Thyroid gland (tissue), 4 donors: ENCODE data around the gene ATRX. TPM values are rescaled to one million over a fixed set of nuclear protein-coding genes. Genes with fewer than 3 reads are reported as not detected.

ENCODE experiments used
- DNase-seq, 2 donors: peaks; one replicate each; pipeline ENCODE4 v3.0.0-alpha.2; 2019
- H3K27ac ChIP-seq, 3 donors: fragments of 200-600 bp; sonication (generic); 1 replicate in 2 of 3; 2 replicates in 1 of 3; pipeline ENCODE4 v1.5.1; 2016 to 2019; ENCODE audit warnings: mild to moderate bottlenecking in 1 of 3, moderate library complexity in 1 of 3
- H3K27me3 ChIP-seq: fragments of 200-600 bp; sonication (generic); one replicate; pipeline ENCODE4 v1.5.1; 2019
- H3K36me3 ChIP-seq, 2 donors: fragments of 200-600 bp; sonication (generic); one replicate each; pipeline ENCODE4 v1.5.1; 2016 to 2019
- H3K4me1 ChIP-seq, 2 donors: fragments of 200-600 bp; sonication (generic); one replicate each; pipeline ENCODE4 v1.5.1; 2017 to 2019
- H3K4me3 ChIP-seq, 3 donors: fragments of 200-600 bp; sonication (generic); replicated peaks in 1 of 3; 1 replicate in 2 of 3; 2 replicates in 1 of 3; pipeline ENCODE4 v1.5.1; 2016; ENCODE audit warnings: mild to moderate bottlenecking in 1 of 3
- H3K9me3 ChIP-seq: fragments of 200-600 bp; sonication (generic); one replicate; pipeline ENCODE4 v1.5.1; 2017
- POLR2A ChIP-seq, 2 donors: fragments of 450-650 bp; IDR thresholded peaks; one replicate each; pipeline ENCODE4 v1.6.1; 2017; ENCODE audit warnings: antibody characterized with exemption in 2 of 2, mild to moderate bottlenecking in 2 of 2, moderate library complexity in 1 of 2
- WGBS, 2 donors: methylation state at CpG; one replicate each; pipeline ENCODE4 v1.1.5; 2017; 5-methylcytosine and 5-hydroxymethylcytosine counted together
- intact Hi-C: fragments of 100-400 bp; cut with DNase I; formaldehyde crosslinking; loops from one replicate; pipeline ENCODE4 v1.15.1; 2023
- small RNA-seq: library from RNA; depleted of rRNA; stranded (forward); fragments of <200 nt; gene quantifications from one replicate; pipeline ENCODE3, GENCODE V24; 2016
- total RNA-seq, 4 donors: library from RNA; depleted of rRNA; stranded (reverse); fragments of >200 nt; gene quantifications; one replicate each; pipeline ENCODE4 v1.2.3, GENCODE V29; 2016
- TF ChIP-seq, protein P1 (sequence below), 6 experiments: fragments of 200-600 bp in 3 of 6; fragments of 450-650 bp in 3 of 6; sonication (generic) in 3 of 6; IDR thresholded peaks; one replicate each; pipeline ENCODE4 v1.5.1; 2016 to 2019; ENCODE audit warnings: antibody characterized with exemption in 6 of 6, mild to moderate bottlenecking in 2 of 6, inconsistent platforms in 1 of 6, moderate library complexity in 1 of 6

The ATRX gene
- total RNA-seq, 4 donors from 2014 or later: 96.2 to 211 (median 131) TPM

DNA sequence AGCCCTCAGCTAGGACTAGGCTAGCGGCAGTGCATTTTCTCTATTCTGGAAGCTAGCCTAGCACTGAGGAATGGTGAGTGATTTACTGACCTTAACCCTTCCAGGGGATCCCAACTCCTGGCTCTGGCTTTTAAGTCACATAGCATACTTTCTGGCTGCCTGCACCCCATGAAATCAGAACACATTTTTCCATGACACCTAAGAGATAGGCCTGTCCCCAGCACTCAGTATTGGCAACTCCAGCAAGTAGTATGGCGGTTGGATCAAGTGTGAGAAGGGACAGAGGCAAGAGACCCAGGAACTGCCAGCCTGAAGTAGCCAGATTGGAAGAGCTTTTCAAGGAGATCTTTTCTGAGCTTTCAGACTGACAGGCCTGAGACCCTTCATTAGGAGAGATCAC, 330.6 kb downstream of the ATRX start:
- no peaks in the 10 kb centered on the region for H3K36me3 ChIP-seq
- DNase-seq: no peak
- no peak overlapping the region for H3K4me3 ChIP-seq
- WGBS, 2 donors: 100% methylated on average over 2 of the region's 2 CpGs; no CpG with 5 or more reads in 1 of the 2 donors
- no peak for TF ChIP-seq POLR2A (IDR thresholded peaks at IDR 0.05)
- TF ChIP-seq, protein P1, sequence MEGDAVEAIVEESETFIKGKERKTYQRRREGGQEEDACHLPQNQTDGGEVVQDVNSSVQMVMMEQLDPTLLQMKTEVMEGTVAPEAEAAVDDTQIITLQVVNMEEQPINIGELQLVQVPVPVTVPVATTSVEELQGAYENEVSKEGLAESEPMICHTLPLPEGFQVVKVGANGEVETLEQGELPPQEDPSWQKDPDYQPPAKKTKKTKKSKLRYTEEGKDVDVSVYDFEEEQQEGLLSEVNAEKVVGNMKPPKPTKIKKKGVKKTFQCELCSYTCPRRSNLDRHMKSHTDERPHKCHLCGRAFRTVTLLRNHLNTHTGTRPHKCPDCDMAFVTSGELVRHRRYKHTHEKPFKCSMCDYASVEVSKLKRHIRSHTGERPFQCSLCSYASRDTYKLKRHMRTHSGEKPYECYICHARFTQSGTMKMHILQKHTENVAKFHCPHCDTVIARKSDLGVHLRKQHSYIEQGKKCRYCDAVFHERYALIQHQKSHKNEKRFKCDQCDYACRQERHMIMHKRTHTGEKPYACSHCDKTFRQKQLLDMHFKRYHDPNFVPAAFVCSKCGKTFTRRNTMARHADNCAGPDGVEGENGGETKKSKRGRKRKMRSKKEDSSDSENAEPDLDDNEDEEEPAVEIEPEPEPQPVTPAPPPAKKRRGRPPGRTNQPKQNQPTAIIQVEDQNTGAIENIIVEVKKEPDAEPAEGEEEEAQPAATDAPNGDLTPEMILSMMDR (IDR thresholded peaks at IDR 0.05): no peak
- H3K27me3 ChIP-seq: no peaks in the 10 kb centered on the region
- H3K4me1 ChIP-seq: no peaks in the 10 kb centered on the region
- H3K27ac ChIP-seq: no peak overlapping the region
- no peaks in the 10 kb centered on the region for H3K9me3 ChIP-seq
- intact Hi-C loops: no loop called here

Small RNAs within 50 kb of the gene (small RNA-seq; reads per million reads assigned to genes)
- gene FABP5P15: not detected

Other genes starting within 250 kb of the ATRX start
- 100 to 1,000 TPM in 3 of 4 donors, 10 to 100 TPM in 1; 85.1 to 156 (median 109) TPM for gene MAGT1, start 109.2 kb upstream of the ATRX start, total RNA-seq
- gene COX7B, start 113.3 kb upstream of the ATRX start, total RNA-seq: 100 to 1,000 TPM; 283 to 627 (median 563) TPM
- 10 to 100 TPM; 11.4 to 22.9 (median 14.4) TPM for gene ATP7A, start 124.5 kb upstream of the ATRX start, total RNA-seq
- not detected for gene PGAM4, start 183.4 kb upstream of the ATRX start, total RNA-seq